ENCODE measurements around the gene BORCS8. TPM values are rescaled to one million over a fixed set of nuclear protein-coding genes. Genes with fewer than 3 reads are reported as not detected.

BORCS8 gene
- total RNA-seq, 1 experiment from 2014 or later: 47.2 TPM

- peak; percentile 37 for DNase-seq (ENCODE audit: low read depth)
- in situ Hi-C loops (cut with HindIII; ENCODE audit: low pct_unique_long_range_greater_than_20kb, low sequenced_read_pairs): no loop called here
Observed at GRCh38 chr19:19217099-19217498, 25.1 kb upstream of the BORCS8 start.

- DNase-seq (ENCODE audit: low read depth): no peak
- in situ Hi-C loops (cut with HindIII; ENCODE audit: low pct_unique_long_range_greater_than_20kb, low sequenced_read_pairs): no loop called here
Observed at GRCh38 chr19:19215792-19216191, 23.8 kb upstream of the BORCS8 start.

DNA sequence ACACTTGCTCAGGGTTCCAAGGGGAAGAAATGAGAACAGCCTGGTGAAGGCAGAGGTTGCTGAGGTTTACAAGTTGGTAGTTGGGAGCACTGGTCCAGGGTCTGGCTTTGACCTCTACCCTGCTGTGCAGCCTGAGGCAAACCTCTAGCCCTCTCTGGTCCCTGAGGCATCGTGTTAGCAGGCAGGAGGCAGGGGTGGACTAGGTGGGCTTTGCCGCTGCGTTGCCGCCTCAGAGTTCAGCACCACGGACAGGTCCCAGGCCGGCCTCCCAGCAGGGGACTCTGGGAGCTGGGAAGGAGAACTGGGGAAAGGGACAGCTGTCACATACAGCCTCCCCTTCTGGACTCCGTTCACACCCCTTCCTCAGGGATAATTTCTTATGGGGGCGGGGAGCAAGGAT lies 22.9 kb upstream of the BORCS8 start:
- in situ Hi-C loops (cut with HindIII; ENCODE audit: low pct_unique_long_range_greater_than_20kb, low sequenced_read_pairs): no loop called here
- DNase-seq (ENCODE audit: low read depth): peak; percentile 59

DNA sequence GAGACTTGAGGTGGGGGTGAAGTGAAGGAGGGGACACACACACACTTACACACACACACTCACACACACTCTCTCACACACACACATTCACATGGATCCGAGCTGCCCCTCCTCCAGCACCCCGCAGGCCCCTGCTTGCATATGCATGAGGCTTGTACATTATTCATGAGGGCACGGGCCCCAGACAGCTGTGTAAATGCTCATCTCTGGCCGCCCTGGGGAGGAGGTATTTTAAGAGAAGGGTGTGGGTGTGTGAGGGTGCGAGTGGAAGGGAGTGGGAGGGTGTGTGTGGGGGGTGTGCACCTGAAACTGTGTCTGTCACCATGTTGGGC lies 22.2 kb upstream of the BORCS8 start:
- DNase-seq (ENCODE audit: low read depth): no peak
- in situ Hi-C loops (cut with HindIII; ENCODE audit: low pct_unique_long_range_greater_than_20kb, low sequenced_read_pairs): no loop called here

- in situ Hi-C loops (cut with HindIII; ENCODE audit: low pct_unique_long_range_greater_than_20kb, low sequenced_read_pairs): no loop called here
- DNase-seq (ENCODE audit: low read depth): no peak
Observed at GRCh38 chr19:19213426-19214158, 21.6 kb upstream of the BORCS8 start.

DNA sequence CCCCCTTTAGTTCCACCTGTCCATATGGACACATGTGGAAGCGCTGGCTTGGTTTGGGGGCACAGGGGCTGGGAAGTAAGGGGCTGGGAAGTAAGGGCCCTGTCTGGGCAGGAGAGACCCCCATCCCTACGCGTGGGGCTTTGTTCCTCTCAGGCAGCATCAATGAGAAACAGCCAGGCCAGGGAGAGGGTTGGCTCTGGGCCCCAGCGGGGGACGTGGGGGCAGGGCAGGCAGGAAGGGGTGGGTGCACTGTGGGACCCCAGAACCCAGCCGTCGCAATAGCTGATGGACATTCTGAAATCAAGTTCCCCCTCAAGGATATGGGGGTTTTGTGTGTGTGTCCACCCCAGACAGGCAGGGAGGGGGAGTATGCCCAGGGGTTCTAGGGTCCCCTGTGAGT lies 21.0 kb upstream of the BORCS8 start:
- in situ Hi-C loops (cut with HindIII; ENCODE audit: low pct_unique_long_range_greater_than_20kb, low sequenced_read_pairs): no loop called here
- DNase-seq (ENCODE audit: low read depth): no peak

GRCh38 chr19:19211499-19212420 lies 19.8 kb upstream of the BORCS8 start, which contains the start of gene NCAN:
NCAN (plus strand) TSS chr19:19211958; CDS start chr19:19216954, 4,996 bp downstream.
- in situ Hi-C loops (cut with HindIII; ENCODE audit: low pct_unique_long_range_greater_than_20kb, low sequenced_read_pairs): no loop called here
- DNase-seq (ENCODE audit: low read depth): no peak

- in situ Hi-C loops (cut with HindIII; ENCODE audit: low pct_unique_long_range_greater_than_20kb, low sequenced_read_pairs): no loop called here
- DNase-seq (ENCODE audit: low read depth): no peak
Observed at GRCh38 chr19:19209372-19209771, 17.4 kb upstream of the BORCS8 start.

DNA sequence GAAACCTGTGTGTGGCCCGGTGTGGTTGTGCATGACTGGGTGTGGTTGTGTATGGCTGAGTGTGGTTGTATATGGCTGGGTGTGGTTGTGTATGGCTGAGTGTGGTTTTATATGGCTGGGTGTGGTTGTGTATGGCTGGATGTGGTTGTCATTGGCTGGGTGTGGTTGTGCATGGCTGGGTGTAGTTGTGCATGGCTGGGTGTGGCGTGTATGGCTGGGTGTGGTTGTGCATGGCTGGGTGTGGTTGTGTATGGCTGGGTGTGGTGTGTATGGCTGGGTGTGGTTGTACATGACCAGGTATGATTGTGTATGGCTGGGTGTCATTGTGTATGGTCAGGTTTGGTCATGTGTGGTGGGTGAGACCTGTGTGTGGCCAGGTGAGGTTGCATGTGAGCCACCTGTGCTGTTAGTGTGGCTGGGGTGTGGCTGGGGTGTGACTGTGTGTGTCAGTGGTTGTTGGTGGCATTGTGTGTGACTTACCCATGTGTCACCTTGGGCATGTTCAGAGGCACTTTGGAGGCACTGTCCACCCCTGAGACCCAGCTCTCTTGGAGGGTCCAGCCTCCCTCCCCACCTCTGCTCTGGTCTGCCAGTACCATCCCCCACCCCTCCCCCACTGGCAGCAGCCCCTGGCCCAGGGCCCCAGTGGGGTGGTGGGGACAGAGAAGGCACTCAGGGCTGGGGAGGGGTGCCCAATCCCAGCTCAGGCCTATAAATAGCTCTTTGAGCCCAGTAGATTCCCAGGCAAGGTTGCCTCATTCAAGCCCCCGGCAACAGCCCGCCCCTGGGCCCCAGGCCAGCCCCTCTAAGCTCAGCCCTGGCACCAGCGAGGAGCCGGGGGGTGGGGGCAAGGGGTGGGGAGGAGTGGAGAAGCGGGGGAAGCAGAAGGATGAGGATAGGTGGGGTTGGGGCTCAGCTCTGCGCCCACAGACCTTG lies 16.0 kb upstream of the BORCS8 start:
- no peak for DNase-seq (ENCODE audit: low read depth)
- in situ Hi-C loops (cut with HindIII; ENCODE audit: low pct_unique_long_range_greater_than_20kb, low sequenced_read_pairs): no loop called here

GRCh38 chr19:19206938-19207337 lies 15.0 kb upstream of the BORCS8 start:
- DNase-seq (ENCODE audit: low read depth): no peak
- in situ Hi-C loops (cut with HindIII; ENCODE audit: low pct_unique_long_range_greater_than_20kb, low sequenced_read_pairs): no loop called here

DNA sequence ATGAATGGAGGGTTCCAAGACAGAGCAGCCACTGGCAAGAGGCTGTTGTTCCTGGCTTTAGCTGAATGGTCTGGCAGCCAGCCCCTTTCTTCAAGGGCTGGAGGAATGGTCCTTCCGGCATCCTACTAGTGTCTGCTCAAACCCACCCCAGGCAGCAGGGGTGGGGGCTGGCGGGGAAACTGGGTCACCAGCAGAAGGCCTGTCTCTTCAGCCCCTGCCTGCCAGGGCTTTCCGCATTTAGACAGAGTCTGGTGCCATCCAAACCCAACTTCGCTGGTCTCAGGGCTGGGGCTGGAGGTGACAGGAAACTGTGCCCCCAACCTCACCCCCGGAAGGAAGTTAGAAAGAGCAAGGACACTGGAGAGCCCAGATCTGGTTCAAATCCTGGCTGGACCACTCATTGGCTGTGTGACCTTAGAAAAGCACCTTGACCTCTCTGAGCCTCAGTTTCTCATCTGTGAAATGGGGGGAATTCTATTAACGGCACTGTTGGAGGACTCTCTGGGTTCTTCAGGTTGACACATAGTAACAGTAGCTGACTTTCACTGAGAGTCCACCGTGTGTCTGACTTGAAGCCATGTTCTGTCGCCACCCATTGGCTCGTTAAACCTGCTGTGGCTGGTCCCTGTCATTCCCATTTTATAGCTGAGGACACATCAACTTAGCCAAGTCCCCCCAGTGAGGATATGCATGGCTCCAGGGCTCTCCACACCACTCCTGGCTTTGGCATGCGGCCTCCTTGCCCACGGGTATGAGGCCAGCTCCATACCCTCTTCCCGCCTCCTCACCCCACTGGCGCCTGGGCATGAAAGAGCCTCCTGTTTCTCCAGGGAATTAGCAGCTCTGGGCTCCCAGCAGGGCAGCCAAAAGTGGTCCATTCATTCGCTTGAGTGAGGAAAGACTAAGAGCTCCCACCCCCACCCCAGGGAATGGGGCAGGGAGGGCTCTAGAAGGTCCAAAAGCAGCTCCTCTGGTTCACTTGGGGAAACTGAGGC lies 13.8 kb upstream of the BORCS8 start:
- DNase-seq (ENCODE audit: low read depth): no peak
- in situ Hi-C loops (cut with HindIII; ENCODE audit: low pct_unique_long_range_greater_than_20kb, low sequenced_read_pairs): no loop called here

GRCh38 chr19:19204181-19204580 lies 12.2 kb upstream of the BORCS8 start:
- DNase-seq (ENCODE audit: low read depth): no peak
- in situ Hi-C loops (cut with HindIII; ENCODE audit: low pct_unique_long_range_greater_than_20kb, low sequenced_read_pairs): no loop called here

DNA sequence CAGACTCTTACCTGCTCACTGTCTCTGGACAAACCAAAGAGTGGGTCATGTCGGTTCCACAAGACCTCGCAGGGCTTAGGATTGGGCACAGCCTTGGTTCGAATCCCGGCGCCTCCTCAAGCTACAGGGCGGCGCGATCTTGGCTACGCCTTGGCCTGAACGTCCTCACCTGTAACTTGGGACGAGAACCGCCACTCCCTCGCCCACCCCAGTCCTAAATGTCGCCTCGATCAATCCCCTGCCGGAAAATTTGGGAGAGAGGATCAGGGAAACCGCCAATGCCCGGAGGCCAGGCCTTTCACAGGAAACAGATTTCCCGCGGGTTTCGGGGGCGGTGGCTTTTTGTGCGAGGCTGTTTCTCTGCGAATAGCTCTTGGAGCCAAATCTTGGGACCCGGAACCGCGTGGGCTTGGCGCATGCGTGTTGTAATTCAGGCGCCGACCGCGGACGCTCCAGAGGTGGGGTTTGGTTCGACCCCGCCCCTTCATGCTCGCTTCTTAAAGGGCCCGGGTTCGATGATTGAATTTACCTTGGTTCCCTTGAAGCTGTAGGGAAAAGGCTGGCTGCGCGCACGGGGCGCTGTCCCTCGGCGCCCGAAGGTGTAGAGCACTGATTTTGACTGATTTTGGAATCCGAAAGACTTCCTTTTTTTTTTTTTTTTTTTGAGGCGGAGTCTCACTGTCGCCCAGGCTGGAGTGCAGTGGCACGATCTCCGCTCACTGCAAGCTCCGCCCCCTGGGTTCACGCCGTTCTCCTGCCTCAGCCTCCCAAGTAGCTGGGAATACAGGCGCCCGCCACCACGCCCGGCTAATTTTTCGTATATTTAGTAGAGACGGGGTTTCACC lies 11.3 kb upstream of the BORCS8 start, which contains the start of gene NR2C2AP:
TSS of gene NR2C2AP (minus strand) at position 403 of the 845 bp plus-strand sequence. CDS start at position 49, 354 bp downstream.
- in situ Hi-C loops (cut with HindIII; ENCODE audit: low pct_unique_long_range_greater_than_20kb, low sequenced_read_pairs): no loop called here
- DNase-seq (ENCODE audit: low read depth): peak; percentile 86

DNA sequence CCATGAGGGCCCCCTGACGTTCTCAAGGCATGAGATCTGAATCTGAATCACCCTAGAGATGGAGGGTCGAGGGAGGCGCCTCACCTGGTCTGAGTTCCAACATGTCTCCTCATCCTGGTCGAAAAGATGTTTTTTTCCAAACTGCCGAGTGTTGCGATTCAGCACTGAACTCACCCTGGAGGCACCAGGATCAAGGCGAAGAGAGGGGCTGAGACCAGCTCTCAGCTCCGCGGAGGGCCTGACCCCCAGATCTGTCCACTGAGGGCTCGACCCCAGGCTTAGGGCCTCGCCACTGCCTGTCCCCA lies 10.7 kb upstream of the BORCS8 start:
- in situ Hi-C loops (cut with HindIII; ENCODE audit: low pct_unique_long_range_greater_than_20kb, low sequenced_read_pairs): no loop called here
- DNase-seq (ENCODE audit: low read depth): no peak

DNA sequence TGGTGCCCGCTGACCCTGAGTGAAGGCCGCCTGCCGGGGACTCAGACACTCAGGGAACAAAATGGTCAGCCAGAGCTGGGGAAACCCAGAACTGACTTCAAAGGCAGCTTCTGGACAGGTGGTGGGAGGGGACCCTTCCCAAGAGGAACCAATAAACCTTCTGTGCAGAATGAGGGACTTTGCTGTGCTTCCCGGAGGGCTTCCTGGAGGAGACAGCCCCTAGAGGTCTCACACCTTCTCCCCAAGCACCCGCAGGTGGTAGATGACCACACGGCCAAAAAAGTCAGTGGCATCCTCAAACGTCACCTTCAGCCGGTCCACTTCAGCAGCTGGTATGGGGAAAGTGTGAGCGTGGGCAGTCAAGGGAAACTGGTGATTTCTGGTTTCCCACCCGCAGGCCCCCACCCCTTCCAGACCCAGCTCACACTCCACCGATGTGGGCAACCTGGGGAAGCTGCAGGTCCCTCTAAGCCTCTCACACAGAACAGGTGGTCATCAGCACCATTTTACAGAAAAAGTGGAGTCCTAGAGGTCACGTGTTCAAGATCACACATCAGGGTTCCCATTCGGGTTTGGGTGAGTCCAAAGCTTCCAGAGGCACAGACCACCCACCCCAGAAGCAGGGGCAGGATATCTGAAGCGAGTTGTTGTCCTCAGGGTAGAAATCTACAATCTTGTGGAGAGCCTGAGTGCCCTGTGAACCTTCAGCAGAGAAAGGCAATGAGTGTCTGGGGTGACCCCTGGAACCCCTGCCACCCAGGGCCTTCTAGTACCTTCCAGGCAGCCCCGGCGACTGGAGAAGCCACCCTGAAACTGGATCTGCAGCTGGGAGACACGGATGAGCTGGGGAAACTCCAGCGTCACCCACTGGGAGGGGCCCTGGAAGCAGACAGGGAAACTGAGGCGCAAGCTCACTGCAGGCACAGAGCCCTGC lies 10.0 kb upstream of the BORCS8 start:
- in situ Hi-C loops (cut with HindIII; ENCODE audit: low pct_unique_long_range_greater_than_20kb, low sequenced_read_pairs): no loop called here

GRCh38 chr19:19193926-19194325 lies 2.0 kb upstream of the BORCS8 start:
- DNase-seq (ENCODE audit: low read depth): no peak
- in situ Hi-C loops (cut with HindIII; ENCODE audit: low pct_unique_long_range_greater_than_20kb, low sequenced_read_pairs): no loop called here

More for the DNA sequence above, 10.0 kb upstream of the BORCS8 start:
- no peak for DNase-seq (ENCODE audit: low read depth)

Data from Caki2 (cell line).